Measurements from ENCODE around the gene IRF2BP1. TPM values are rescaled to one million over a fixed set of nuclear protein-coding genes. Genes with fewer than 3 reads are reported as not detected.

Gene IRF2BP1
- total RNA-seq, 1 donor: 35.8 TPM

GRCh38 chr19:45895519-45895972 is 9.6 kb upstream of the IRF2BP1 start:
- Histone ChIP-seq H2AFZ (ENCODE audit: low read length) (no peak overlapping the region), H3K4me1 (ENCODE audit: insufficient read depth, low read length) (no peaks in the 10 kb centered on the region), H3K36me3 (ENCODE audit: insufficient read depth, low read length) (peaks cover 15% of the 10 kb centered on the region), H4K20me1 (ENCODE audit: insufficient read depth, low read length) (peaks cover 7% of the 10 kb centered on the region), H3K4me3 (ENCODE audit: insufficient read depth, low read length) (no peak overlapping the region), H3K27ac (ENCODE audit: low read depth, low read length) (no peak overlapping the region), H3K27me3 (ENCODE audit: insufficient read depth, low read length) (no peaks in the 10 kb centered on the region), H3K9me3 (ENCODE audit: low read depth, low read length) (no peaks in the 10 kb centered on the region), H3K79me2 (ENCODE audit: insufficient read depth, low read length) (peaks cover 2% of the 10 kb centered on the region), H3K4me2 (ENCODE audit: insufficient read depth, low read length) (no peak overlapping the region)
- peak; percentile 29 for DNase-seq (ENCODE audit: insufficient read length, low spot score, missing footprints)
- TF ChIP-seq CTCF (IDR thresholded peaks at IDR 0.05; ENCODE audit: extremely low read depth, low read depth, low read length): no peak

DNA sequence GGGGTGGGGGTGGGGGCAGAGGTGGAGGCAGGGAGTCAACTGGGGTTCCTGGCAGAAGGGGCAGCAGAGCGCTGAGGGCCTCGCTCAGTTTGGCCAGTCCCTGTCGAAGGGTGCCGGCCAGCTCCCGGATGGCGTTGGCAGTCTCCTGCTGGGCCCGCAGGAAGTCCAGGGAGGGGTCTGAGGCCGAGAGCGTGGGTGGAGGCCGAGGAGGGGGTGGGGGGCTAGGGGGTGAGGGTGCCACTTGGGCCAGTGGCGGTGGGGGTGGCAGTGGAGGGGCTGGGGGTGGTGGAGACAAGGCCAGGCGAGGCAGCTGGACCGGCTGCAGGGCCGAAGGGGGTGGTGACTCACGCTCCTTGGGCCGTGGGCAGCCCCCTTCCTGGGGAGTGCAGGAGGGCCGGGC is 4.9 kb upstream of the IRF2BP1 start:
- no peak for TF ChIP-seq CTCF (IDR thresholded peaks at IDR 0.05; ENCODE audit: extremely low read depth, low read depth, low read length)
- no peaks in the 10 kb centered on the region for H4K20me1 ChIP-seq (ENCODE audit: insufficient read depth, low read length)

DNA sequence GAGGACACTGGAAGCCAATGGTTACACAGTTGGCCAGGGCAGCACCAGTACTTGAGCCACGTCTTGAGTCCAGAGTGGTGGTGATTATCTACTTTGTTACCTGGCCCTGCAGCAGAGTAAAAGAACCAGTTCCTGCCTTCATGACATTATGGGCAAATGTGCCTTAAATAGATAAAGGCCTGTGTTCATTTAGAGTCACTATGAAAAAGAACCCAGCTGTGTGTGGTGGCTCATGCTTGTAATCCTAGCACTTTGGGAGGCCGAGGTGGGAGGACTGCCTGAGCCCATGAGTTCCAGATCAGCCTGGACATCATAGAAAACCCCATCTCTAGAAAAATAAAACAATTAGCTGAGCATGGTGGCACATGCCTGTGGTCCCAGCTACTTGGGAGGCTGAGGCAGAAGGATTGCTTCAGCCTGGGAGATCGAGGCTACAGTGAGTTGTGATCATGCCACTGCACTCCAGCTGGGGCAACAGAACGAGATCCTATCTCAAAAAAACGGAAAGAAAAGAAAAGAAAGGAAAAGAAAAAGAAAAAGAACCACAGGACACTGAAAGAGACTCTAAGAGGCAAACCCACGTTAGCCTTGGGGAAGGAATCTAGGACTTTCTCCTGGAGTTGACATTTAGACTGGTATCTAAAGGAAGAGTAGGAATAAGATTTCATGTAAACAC is 3.4 kb upstream of the IRF2BP1 start:
- H4K20me1 ChIP-seq (ENCODE audit: insufficient read depth, low read length): peaks cover 5% of the 10 kb centered on the region
- H2AFZ ChIP-seq (ENCODE audit: low read length): no peak overlapping the region
- TF ChIP-seq CTCF (IDR thresholded peaks at IDR 0.05; ENCODE audit: extremely low read depth, low read depth, low read length): no peak
- H3K79me2 ChIP-seq (ENCODE audit: insufficient read depth, low read length): peaks cover 9% of the 10 kb centered on the region
- H3K4me2 ChIP-seq (ENCODE audit: insufficient read depth, low read length): no peak overlapping the region
- H3K27ac ChIP-seq (ENCODE audit: low read depth, low read length): no peak overlapping the region
- H3K9me3 ChIP-seq (ENCODE audit: low read depth, low read length): no peaks in the 10 kb centered on the region
- H3K27me3 ChIP-seq (ENCODE audit: insufficient read depth, low read length): no peaks in the 10 kb centered on the region
- H3K4me1 ChIP-seq (ENCODE audit: insufficient read depth, low read length): peaks cover 15% of the 10 kb centered on the region
- H3K36me3 ChIP-seq (ENCODE audit: insufficient read depth, low read length): peaks cover 5% of the 10 kb centered on the region
- H3K4me3 ChIP-seq (ENCODE audit: insufficient read depth, low read length): no peak overlapping the region
- DNase-seq (ENCODE audit: insufficient read length, low spot score, missing footprints): peak; percentile 65

More for the DNA sequence above, 4.9 kb upstream of the IRF2BP1 start:
- Histone ChIP-seq H3K9me3 (ENCODE audit: low read depth, low read length) (no peaks in the 10 kb centered on the region), H2AFZ (ENCODE audit: low read length) (no peak overlapping the region), H3K4me1 (ENCODE audit: insufficient read depth, low read length) (peaks cover 8% of the 10 kb centered on the region), H3K4me3 (ENCODE audit: insufficient read depth, low read length) (no peak overlapping the region), H3K79me2 (ENCODE audit: insufficient read depth, low read length) (no peaks in the 10 kb centered on the region), H3K4me2 (ENCODE audit: insufficient read depth, low read length) (no peak overlapping the region), H3K27ac (ENCODE audit: low read depth, low read length) (no peak overlapping the region), H3K27me3 (ENCODE audit: insufficient read depth, low read length) (no peaks in the 10 kb centered on the region), H3K36me3 (ENCODE audit: insufficient read depth, low read length) (peaks cover 3% of the 10 kb centered on the region)
- DNase-seq (ENCODE audit: insufficient read length, low spot score, missing footprints): peak; percentile 26

GRCh38 chr19:45887200-45887710 is 1.3 kb upstream of the IRF2BP1 start:
- Histone ChIP-seq H3K27me3 (ENCODE audit: insufficient read depth, low read length) (no peaks in the 10 kb centered on the region), H3K4me2 (ENCODE audit: insufficient read depth, low read length) (peak overlapping the region; percentile 99), H2AFZ (ENCODE audit: low read length) (peak overlapping the region; percentile 99), H3K27ac (ENCODE audit: low read depth, low read length) (peak overlapping the region; percentile 99), H3K4me1 (ENCODE audit: insufficient read depth, low read length) (peaks cover 25% of the 10 kb centered on the region), H4K20me1 (ENCODE audit: insufficient read depth, low read length) (peaks cover 24% of the 10 kb centered on the region), H3K36me3 (ENCODE audit: insufficient read depth, low read length) (peaks cover 5% of the 10 kb centered on the region), H3K9me3 (ENCODE audit: low read depth, low read length) (no peaks in the 10 kb centered on the region), H3K79me2 (ENCODE audit: insufficient read depth, low read length) (peaks cover 17% of the 10 kb centered on the region), H3K4me3 (ENCODE audit: insufficient read depth, low read length) (peak overlapping the region; percentile 80)
- TF ChIP-seq CTCF (IDR thresholded peaks at IDR 0.05; ENCODE audit: extremely low read depth, low read depth, low read length): no peak
- DNase-seq (ENCODE audit: insufficient read length, low spot score, missing footprints): peak; percentile 5

All from osteoblast (primary cell).